CD4-positive, alpha-beta T cell treated with Interferon gamma for 1 hour (primary cell): ENCODE results near the gene TANC1.

ENCODE experiments used
- DNase-seq: peaks from one replicate; pipeline ENCODE4 v3.0.0-alpha.2; 2020

TANC1 gene

GRCh38 chr2:159066541-159067156 is 98.2 kb downstream of the TANC1 start:
- no peak for DNase-seq

GRCh38 chr2:159067971-159068370 is 99.5 kb downstream of the TANC1 start:
- DNase-seq, result no peak

GRCh38 chr2:159069229-159069628 is 100.8 kb downstream of the TANC1 start:
- DNase-seq, result no peak

GRCh38 chr2:159070235-159070634 is 101.8 kb downstream of the TANC1 start:
- no peak for DNase-seq

GRCh38 chr2:159071190-159071915 is 102.9 kb downstream of the TANC1 start:
- DNase-seq, result no peak

GRCh38 chr2:159072795-159073194 is 104.4 kb downstream of the TANC1 start:
- DNase-seq, result no peak

GRCh38 chr2:159073256-159073655 is 104.8 kb downstream of the TANC1 start:
- DNase-seq, result no peak

- no peak for DNase-seq
Observed at GRCh38 chr2:159074605-159075004, 106.2 kb downstream of the TANC1 start.

GRCh38 chr2:159075727-159076126 is 107.3 kb downstream of the TANC1 start:
- DNase-seq, result no peak

GRCh38 chr2:159076241-159076640 is 107.8 kb downstream of the TANC1 start:
- no peak for DNase-seq

GRCh38 chr2:159077869-159078268 is 109.4 kb downstream of the TANC1 start:
- no peak for DNase-seq

GRCh38 chr2:159078443-159078842 is 110.0 kb downstream of the TANC1 start:
- DNase-seq, result no peak

- no peak for DNase-seq
Observed at GRCh38 chr2:159080641-159081040, 112.2 kb downstream of the TANC1 start.

GRCh38 chr2:159082119-159082518 is 113.7 kb downstream of the TANC1 start:
- no peak for DNase-seq

GRCh38 chr2:159084384-159085370 is 116.2 kb downstream of the TANC1 start:
- no peak for DNase-seq

- DNase-seq, result no peak
Observed at GRCh38 chr2:159086342-159086741, 117.9 kb downstream of the TANC1 start.

GRCh38 chr2:159086826-159087225 is 118.4 kb downstream of the TANC1 start:
- DNase-seq, result no peak

GRCh38 chr2:159088906-159089305 is 120.5 kb downstream of the TANC1 start:
- no peak for DNase-seq

- no peak for DNase-seq
Observed at GRCh38 chr2:159089543-159089942, 121.1 kb downstream of the TANC1 start.

- no peak for DNase-seq
Observed at GRCh38 chr2:159090514-159091201, 122.2 kb downstream of the TANC1 start.

- no peak for DNase-seq
Observed at GRCh38 chr2:159091381-159091780, 122.9 kb downstream of the TANC1 start.

- DNase-seq, result peak; percentile 2
Observed at GRCh38 chr2:159091976-159092375, 123.5 kb downstream of the TANC1 start.

- DNase-seq, result no peak
Observed at GRCh38 chr2:159093497-159093896, 125.1 kb downstream of the TANC1 start.
